ENCODE measurements around the gene MMEL1.

MMEL1 gene

GRCh38 chr1:2591581-2592261 lies 41.1 kb downstream of the MMEL1 start:
- H3K4me1 ChIP-seq (ENCODE audit: control insufficient read depth, insufficient read depth, low read length): peaks cover 4% of the 10 kb centered on the region
- DNase-seq (ENCODE audit: low read depth): no peak
- no peak overlapping the region for H3K9ac ChIP-seq (ENCODE audit: low read length)
- H3K27me3 ChIP-seq (replicated peaks; ENCODE audit: control insufficient read depth, insufficient read depth, low read length): peaks cover 3% of the 10 kb centered on the region
- no peaks in the 10 kb centered on the region for H3K9me3 ChIP-seq (ENCODE audit: control insufficient read depth, low read length)
- no peaks in the 10 kb centered on the region for H3K36me3 ChIP-seq (ENCODE audit: control insufficient read depth, insufficient read depth, low read length, severe bottlenecking)
- no peak overlapping the region for H3K4me3 ChIP-seq (ENCODE audit: low read length)

GRCh38 chr1:2591233-2591580 lies 41.6 kb downstream of the MMEL1 start:
- no peak overlapping the region for H3K4me3 ChIP-seq (ENCODE audit: low read length)
- H3K4me1 ChIP-seq (ENCODE audit: control insufficient read depth, insufficient read depth, low read length): peaks cover 4% of the 10 kb centered on the region
- peaks cover 3% of the 10 kb centered on the region for H3K27me3 ChIP-seq (replicated peaks; ENCODE audit: control insufficient read depth, insufficient read depth, low read length)
- no peak overlapping the region for H3K9ac ChIP-seq (ENCODE audit: low read length)
- no peaks in the 10 kb centered on the region for H3K9me3 ChIP-seq (ENCODE audit: control insufficient read depth, low read length)
- no peaks in the 10 kb centered on the region for H3K36me3 ChIP-seq (ENCODE audit: control insufficient read depth, insufficient read depth, low read length, severe bottlenecking)
- no peak for DNase-seq (ENCODE audit: low read depth)

DNA sequence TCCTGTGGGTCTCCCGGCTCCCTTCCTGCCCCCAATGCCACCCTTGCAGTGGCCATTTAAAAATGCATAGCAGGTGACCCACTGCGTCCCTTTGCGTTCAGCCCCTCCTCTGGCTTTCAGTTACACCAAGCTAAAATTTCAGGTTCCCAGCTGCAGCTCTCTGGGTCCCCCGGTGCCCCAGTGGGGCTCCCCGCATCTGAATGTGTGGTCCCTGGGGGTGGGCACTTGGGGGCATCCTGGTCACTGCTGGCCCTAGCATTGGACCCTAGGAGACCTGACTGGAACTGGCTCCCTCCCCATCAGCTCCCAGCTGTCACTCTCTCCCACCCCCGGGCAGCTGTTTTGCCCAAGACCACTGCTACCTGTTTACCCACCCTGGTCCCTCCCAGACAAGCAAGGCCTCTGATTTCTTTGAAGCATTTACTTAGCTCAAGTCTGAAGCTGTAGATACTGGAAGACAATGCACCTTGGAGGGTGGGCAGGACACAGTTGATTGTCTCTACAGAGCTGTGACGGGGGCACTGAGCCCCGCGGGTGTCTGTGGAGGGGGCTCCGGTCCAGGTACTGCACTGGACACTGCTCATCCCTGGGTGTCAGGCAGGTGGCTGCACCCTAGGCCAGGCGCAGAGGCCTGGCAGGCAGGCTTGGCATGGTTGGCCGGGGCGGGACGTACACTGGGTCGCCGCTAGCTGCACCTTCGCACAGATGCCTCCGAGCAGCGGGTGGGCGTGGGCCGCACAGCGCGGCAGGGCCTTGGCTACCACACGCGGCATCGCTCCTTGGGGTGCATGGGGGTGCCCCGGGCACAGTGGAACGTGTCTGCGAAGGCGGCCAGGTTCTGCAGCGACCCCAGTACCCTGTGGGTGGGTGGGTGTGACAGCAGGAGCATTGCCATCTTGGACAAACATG lies 42.3 kb downstream of the MMEL1 start:
- Histone ChIP-seq H3K9me3 (ENCODE audit: control insufficient read depth, low read length) (no peaks in the 10 kb centered on the region), H3K36me3 (ENCODE audit: control insufficient read depth, insufficient read depth, low read length, severe bottlenecking) (no peaks in the 10 kb centered on the region), H3K4me3 (ENCODE audit: low read length) (no peak overlapping the region), H3K4me1 (ENCODE audit: control insufficient read depth, insufficient read depth, low read length) (peaks cover 4% of the 10 kb centered on the region), H3K9ac (ENCODE audit: low read length) (no peak overlapping the region), H3K27me3 (replicated peaks; ENCODE audit: control insufficient read depth, insufficient read depth, low read length) (peaks cover 3% of the 10 kb centered on the region)
- DNase-seq (ENCODE audit: low read depth): no peak

DNA sequence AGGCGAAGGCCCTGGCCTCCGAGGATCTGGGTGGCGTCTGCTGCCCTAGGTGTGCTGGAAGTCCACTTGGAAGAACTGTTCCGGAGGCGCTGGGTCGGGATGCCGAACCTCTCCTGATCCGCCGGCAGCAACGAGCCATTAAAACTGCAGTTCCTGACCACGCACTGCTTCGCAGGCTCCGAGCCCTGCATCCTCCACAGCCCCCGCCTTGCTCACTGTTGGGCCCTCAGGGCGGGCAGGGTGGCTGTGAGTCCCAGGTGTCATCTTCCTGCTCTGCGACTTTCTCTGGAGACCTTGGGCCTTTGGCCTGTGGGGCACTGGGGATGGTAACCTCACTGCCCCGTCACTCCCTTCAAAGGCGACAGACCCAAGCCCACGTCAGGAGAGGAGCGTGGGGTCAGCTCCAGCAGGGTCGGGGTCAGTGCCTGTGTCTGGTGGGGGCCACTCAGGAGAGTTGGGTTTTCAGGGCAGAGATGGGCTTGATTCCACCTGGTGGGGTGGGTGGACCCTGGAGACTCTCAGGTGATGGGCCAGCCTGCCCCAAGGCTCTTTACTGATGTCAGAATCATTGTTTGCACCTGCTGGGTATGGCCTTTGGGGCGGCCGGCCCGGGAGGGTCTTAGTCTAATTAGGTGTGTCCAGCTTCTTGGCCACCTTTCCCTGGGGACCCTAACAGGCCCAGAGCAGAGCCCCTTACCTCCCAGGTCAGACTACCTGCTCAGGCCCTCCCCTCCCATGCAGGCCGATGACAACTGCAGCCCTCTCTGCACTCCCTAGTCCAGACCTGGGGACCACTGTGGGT lies 43.2 kb downstream of the MMEL1 start:
- peaks cover 4% of the 10 kb centered on the region for H3K4me1 ChIP-seq (ENCODE audit: control insufficient read depth, insufficient read depth, low read length)
- H3K9ac ChIP-seq (ENCODE audit: low read length): no peak overlapping the region
- no peaks in the 10 kb centered on the region for H3K36me3 ChIP-seq (ENCODE audit: control insufficient read depth, insufficient read depth, low read length, severe bottlenecking)
- DNase-seq (ENCODE audit: low read depth): no peak
- peaks cover under 1% of the 10 kb centered on the region for H3K27me3 ChIP-seq (replicated peaks; ENCODE audit: control insufficient read depth, insufficient read depth, low read length)
- no peak overlapping the region for H3K4me3 ChIP-seq (ENCODE audit: low read length)
- no peaks in the 10 kb centered on the region for H3K9me3 ChIP-seq (ENCODE audit: control insufficient read depth, low read length)

GRCh38 chr1:2588661-2589430 lies 44.0 kb downstream of the MMEL1 start:
- Histone ChIP-seq H3K4me3 (ENCODE audit: low read length) (no peak overlapping the region), H3K9me3 (ENCODE audit: control insufficient read depth, low read length) (no peaks in the 10 kb centered on the region), H3K27me3 (replicated peaks; ENCODE audit: control insufficient read depth, insufficient read depth, low read length) (no peaks in the 10 kb centered on the region), H3K36me3 (ENCODE audit: control insufficient read depth, insufficient read depth, low read length, severe bottlenecking) (no peaks in the 10 kb centered on the region), H3K4me1 (ENCODE audit: control insufficient read depth, insufficient read depth, low read length) (peaks cover 4% of the 10 kb centered on the region), H3K9ac (ENCODE audit: low read length) (no peak overlapping the region)
- no peak for DNase-seq (ENCODE audit: low read depth)

GRCh38 chr1:2587860-2588571 lies 44.8 kb downstream of the MMEL1 start:
- Histone ChIP-seq H3K36me3 (ENCODE audit: control insufficient read depth, insufficient read depth, low read length, severe bottlenecking) (no peaks in the 10 kb centered on the region), H3K27me3 (replicated peaks; ENCODE audit: control insufficient read depth, insufficient read depth, low read length) (no peaks in the 10 kb centered on the region), H3K9me3 (ENCODE audit: control insufficient read depth, low read length) (no peaks in the 10 kb centered on the region), H3K9ac (ENCODE audit: low read length) (no peak overlapping the region), H3K4me1 (ENCODE audit: control insufficient read depth, insufficient read depth, low read length) (peaks cover 4% of the 10 kb centered on the region), H3K4me3 (ENCODE audit: low read length) (no peak overlapping the region)
- no peak for DNase-seq (ENCODE audit: low read depth)

- Histone ChIP-seq H3K27me3 (replicated peaks; ENCODE audit: control insufficient read depth, insufficient read depth, low read length) (no peaks in the 10 kb centered on the region), H3K9me3 (ENCODE audit: control insufficient read depth, low read length) (no peaks in the 10 kb centered on the region), H3K4me1 (ENCODE audit: control insufficient read depth, insufficient read depth, low read length) (peaks cover 4% of the 10 kb centered on the region), H3K9ac (ENCODE audit: low read length) (peak overlapping the region; percentile 84), H3K4me3 (ENCODE audit: low read length) (peak overlapping the region; percentile 84), H3K36me3 (ENCODE audit: control insufficient read depth, insufficient read depth, low read length, severe bottlenecking) (no peaks in the 10 kb centered on the region)
- DNase-seq (ENCODE audit: low read depth): no peak
These were observed 45.6 kb downstream of the MMEL1 start for GRCh38 chr1:2587071-2587859.

DNA sequence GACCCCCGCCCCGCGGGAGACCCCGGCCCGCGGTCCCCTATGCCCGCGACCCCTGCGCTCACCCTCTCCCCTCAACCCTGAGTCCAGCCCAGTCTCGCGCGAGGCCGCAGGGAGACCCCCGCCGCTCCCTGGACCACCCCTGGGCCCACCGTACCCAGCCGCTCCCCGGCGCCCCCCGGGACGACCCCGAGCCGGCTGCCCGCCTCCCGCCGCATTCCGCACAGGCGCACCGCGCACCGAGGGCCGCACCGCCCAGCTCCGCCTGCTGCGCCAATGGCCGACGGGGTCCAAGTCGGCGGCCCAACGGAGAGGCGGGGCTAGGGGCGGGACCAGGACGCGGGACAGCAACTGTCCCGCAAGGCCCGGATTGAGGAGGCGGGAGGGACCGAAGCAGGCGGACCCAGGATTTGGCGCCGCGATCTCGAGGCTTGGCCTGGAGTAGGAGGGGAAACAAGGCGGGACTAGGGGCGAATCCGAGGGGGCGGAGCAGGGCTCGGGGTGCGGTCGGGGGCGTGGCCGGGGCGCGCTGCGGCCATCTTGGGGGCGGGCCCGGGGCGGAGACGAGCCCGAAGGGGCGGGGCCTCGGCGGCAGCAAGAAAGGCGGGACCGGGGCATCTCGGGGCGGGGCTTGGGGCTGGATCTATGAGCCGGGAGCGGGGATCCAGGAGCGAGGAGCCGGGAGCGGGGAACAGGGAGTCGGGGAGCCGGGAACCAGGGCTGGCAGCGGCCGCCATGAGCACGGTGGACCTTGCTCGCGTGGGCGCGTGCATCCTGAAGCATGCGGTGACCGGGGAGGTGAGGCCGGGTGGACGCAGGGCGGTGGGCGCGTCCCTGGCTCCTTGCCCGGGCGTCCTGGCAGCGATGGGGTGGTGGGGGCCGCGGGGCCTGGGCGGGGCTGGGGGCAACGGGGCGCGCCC lies 46.4 kb downstream of the MMEL1 start, which contains the start of gene PRXL2B:
TSS of gene PRXL2B (plus strand) at position 624 of the 917 bp plus-strand sequence. CDS start at position 733, 109 bp downstream.
- no peaks in the 10 kb centered on the region for H3K9me3 ChIP-seq (ENCODE audit: control insufficient read depth, low read length)
- peak within 1 kb of the TSS; percentile 91 for H3K4me3 ChIP-seq (ENCODE audit: low read length)
- H3K9ac ChIP-seq (ENCODE audit: low read length): peak within 1 kb of the TSS; percentile 91
- peaks cover 4% of the 10 kb centered on the region for H3K4me1 ChIP-seq (ENCODE audit: control insufficient read depth, insufficient read depth, low read length)
- DNase-seq (ENCODE audit: low read depth): peak; percentile 100
- H3K27me3 ChIP-seq (replicated peaks; ENCODE audit: control insufficient read depth, insufficient read depth, low read length): no peaks in the 10 kb centered on the region
- no peaks in the 10 kb centered on the region for H3K36me3 ChIP-seq (ENCODE audit: control insufficient read depth, insufficient read depth, low read length, severe bottlenecking)
